Stimulated activated CD4-positive, alpha-beta T cell treated with anti-CD3 and anti-CD28 coated beads, Interleukin-15, amount 100 ng/mL, for 1 hour (primary cell): Measurements from ENCODE around the gene SPATS2.

ENCODE experiments used
- DNase-seq, 2 donors: peaks; one replicate each; pipeline ENCODE4 v3.0.0-alpha.2; 2020; ENCODE audit warnings: low read depth in 1 of 2, low spot score in 1 of 2

The SPATS2 gene

DNA sequence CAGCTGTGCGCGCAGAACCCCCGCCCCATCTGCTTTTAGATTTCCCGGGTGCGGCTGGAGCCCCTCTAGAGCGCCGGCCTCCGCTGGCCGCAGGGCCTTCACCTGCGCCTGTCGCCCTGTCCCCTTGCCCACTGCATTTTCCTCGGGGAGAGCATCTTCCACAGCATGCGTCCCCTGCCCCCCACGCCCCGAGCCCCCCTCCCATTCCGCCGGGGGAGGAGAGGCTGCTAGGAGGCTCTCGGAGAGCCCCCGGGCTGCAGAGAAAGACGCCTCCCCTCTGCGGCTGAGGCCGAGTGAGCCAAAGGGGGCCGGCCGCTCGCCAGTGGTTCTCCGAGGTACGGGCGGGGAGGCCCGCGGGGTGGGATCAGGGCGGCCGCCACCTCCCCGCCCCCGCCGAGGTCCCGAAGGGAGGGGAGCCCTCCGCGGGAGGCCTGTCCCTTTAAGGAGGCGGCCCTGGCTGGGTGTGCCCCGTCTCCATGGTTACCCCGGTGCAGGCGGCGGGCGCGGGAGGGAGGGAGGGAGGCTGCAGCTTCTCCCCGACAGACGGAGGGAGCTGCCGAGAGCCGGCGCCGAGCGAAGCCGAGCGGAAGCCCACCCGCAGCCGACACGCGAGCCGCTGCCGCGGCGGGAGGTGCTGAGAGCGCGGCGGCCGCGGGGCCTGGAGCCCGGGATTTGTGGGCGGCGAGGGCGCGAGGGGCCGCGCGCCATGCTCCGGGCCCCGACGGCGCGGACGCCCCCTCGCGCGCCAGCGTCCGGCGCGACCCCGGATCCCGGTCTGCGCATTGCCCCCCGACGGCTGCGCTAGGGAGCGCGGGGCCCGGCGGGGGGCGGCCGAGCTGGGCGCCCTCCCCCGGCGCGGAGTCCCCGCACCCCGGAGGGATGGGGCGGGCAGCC, 171.5 kb downstream of the SPATS2 start, which contains the start of gene KCNH3:
Gene KCNH3 (plus strand): TSS at position 521 of the 894 bp plus-strand sequence. CDS start 387 bp downstream, outside the sequence.
- peak; percentile 68 to 82 for DNase-seq

DNA sequence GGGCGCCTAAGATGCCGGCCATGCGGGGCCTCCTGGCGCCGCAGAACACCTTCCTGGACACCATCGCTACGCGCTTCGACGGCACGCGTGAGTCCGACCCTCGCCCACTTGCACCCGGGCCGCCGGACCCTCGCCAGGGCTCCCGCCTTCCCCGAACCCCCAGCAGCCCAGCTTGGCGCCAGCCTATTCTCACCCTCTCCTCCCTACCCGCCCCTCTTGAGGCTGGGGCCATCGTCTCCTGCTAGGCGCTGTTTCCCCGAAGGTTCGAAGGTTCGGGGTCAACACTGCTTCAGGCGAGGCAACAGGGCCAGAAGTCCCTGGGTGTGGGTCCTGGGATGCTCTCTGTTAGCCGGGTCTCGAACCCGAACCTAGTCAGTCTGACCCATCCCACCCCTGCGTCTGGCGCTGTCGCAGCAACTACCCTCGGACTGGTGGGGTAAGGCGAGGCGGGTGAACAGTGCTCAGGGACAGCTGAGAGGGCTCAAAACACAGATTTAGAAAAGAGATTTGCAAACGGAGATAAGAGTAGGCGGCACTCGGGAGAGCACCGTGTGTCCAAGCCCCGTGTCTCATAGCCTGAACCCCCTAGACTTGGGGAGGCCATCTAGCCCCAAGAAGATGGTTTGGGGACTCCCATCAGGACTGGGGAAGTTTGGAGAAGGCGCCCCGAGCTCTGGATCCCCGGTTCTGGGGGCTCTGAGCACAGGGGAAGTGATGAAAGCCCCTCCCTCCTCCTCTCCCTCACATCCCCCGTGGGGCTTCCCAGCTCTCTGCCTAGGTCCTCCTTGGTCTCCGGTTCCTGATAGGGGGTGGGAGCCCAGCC, 172.4 kb downstream of the SPATS2 start:
- DNase-seq = no peak

DNA sequence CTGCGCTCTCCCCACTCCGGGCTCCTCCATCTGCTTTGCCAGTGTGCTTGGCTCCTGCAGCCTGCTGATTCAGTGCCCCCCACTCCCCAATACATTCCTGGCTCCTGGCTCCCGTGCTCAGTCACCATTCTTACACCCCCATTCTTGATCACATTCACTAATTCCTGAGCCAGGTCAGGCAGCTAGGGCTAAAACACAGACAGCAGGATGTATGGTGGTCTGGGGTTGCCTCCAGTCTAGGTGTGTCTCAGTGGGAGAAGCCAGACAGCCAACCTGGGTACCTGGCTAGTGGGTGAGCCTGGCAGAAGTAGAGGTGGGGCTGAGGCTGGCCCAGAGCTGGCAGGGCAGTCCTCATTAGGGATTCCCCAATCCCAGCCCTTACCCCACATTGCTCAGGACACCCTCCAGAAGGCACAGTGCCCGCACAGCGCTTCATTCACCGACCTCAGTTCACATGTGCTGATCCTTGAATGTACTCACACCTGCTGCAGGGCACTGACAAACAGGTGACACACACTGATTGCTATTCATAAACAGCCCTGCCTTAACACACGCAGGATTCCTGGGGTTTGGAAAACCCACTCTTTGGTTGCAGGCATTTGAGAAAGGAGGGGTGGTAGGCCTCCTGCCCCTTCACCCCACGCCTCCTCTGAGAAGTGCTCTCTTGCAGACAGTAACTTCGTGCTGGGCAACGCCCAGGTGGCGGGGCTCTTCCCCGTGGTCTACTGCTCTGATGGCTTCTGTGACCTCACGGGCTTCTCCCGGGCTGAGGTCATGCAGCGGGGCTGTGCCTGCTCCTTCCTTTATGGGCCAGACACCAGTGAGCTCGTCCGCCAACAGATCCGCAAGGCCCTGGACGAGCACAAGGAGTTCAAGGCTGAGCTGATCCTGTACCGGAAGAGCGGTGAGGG, 173.2 kb downstream of the SPATS2 start:
- DNase-seq = no peak

DNA sequence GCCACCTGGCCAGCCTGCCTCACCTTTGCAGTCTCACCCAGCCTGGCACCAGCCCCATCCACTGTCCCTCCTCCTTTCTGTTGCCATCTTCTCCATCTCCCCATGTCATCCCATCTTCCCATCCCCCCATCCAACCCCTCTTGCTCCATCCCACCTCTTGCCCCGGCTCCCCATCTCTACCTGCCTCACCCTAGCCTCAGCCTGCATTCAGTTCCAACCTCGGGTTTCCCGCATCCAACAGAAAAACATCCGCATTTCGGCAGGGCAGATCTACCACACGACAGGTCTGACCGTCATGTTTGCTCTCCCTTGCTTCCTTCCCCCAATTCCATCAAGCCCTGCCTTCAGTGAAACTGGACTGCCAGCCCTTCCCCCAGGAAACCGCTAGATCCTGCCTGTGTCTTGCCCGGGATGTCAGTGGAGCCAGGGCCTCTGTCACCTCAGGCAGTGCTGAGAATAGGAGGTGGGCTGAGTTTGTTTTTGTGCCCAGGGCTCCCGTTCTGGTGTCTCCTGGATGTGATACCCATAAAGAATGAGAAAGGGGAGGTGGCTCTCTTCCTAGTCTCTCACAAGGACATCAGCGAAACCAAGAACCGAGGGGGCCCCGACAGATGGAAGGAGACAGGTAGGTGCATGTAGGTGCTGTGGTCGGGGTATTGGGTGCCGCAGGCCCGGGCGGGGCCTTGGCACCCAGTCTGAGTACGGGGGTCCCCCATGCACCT, 174.0 kb downstream of the SPATS2 start:
- DNase-seq = no peak

DNA sequence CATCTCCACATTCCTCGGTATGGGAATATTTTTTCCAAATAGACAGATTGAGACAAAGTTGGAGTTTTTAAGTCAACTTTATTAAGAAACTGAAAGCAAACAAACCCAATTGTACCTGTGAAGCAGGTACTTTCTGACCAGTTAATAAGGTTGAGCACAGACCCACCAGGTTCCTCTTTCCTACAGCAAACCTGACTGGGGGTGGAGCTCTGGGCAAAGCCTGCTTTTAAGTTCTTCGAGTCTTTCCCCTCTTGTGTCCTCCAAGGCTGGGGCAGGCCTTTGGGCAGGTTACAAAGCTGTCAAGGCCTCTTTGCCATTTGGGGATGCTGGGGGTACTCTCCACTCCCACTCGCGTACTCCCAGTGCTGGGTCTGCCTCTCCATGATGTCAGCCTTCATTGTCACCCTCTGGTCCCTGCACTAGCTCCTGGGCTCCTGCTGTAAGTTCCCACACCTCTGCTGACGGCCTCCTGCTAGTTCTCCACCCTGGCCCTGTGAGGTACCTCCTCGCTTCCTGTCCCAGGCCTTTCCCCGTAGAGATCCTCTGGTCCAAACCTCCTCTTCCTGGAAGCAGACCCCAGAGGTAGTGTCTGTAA, 174.7 kb downstream of the SPATS2 start:
- no peak for DNase-seq

DNA sequence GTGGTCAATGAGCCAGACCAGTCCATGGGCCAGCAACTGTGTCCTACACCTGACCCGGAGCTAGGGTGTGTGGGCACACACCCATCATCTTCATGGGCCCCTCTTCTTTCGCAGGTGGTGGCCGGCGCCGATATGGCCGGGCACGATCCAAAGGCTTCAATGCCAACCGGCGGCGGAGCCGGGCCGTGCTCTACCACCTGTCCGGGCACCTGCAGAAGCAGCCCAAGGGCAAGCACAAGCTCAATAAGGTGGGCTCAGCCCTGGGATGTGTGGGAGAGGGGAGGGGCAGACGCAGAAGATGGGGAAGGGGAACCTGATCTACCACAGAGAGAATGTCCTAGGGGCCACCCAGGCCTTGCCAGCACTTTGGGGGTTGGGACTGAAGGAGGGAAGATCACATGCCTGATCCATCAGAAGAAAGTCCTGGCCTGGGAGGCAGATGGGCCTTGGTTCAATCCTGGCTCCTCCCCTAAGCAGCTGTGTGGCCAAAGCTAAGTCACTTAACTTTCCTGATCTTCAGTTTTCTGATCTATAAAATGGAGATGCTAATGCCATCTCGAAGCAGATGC, 175.4 kb downstream of the SPATS2 start:
- DNase-seq = no peak

DNA sequence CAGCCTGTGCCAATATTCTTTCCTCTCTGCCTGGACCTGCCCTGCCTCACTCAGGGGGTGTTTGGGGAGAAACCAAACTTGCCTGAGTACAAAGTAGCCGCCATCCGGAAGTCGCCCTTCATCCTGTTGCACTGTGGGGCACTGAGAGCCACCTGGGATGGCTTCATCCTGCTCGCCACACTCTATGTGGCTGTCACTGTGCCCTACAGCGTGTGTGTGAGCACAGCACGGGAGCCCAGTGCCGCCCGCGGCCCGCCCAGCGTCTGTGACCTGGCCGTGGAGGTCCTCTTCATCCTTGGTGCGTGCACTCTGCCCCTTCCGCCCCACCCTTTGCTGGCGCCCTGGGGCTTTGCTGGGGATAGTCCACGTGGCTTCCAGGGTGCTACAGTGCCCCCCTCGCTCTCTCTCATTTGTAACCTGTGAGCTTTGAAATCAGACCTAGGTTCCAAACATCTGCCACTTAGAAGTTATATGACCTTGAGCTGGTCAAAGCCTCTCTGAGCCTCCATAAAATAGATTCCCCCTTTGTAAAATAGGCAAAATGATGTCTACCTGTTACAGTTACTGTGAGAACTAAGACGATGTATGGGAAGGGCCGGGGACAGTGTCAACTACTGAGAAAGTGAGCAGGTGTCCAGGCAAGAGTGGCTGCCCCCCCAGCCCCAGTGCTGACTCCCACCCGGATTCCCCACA, 176.1 kb downstream of the SPATS2 start:
- no peak for DNase-seq

DNA sequence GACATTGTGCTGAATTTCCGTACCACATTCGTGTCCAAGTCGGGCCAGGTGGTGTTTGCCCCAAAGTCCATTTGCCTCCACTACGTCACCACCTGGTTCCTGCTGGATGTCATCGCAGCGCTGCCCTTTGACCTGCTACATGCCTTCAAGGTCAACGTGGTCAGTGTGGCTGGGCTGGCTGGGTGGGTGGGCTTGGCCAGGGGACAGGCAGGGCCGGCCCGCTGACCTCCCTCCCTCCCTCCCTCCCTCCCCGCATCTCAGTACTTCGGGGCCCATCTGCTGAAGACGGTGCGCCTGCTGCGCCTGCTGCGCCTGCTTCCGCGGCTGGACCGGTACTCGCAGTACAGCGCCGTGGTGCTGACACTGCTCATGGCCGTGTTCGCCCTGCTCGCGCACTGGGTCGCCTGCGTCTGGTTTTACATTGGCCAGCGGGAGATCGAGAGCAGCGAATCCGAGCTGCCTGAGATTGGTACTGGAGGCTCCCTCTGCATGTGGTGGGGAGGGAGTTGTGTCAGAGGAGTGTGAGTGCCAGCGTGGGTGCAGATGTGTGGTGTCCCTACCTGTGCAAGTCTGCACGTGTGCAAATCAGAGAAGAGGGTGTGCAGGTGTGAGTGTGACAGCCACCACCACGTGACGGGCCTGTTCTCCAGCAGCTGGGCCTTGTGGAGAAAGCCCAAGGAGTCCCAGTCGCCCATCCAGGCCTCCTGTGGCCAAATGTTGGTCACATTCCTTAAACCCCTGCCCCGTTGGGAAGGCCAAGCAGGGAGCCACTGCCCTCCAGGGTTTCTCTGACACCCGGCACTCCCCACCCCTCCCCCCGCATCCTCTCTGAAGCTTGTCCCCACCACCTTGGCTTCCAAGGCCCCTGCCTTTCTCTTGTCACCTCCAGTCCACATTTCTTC, 176.9 kb downstream of the SPATS2 start:
- DNase-seq = no peak

DNA sequence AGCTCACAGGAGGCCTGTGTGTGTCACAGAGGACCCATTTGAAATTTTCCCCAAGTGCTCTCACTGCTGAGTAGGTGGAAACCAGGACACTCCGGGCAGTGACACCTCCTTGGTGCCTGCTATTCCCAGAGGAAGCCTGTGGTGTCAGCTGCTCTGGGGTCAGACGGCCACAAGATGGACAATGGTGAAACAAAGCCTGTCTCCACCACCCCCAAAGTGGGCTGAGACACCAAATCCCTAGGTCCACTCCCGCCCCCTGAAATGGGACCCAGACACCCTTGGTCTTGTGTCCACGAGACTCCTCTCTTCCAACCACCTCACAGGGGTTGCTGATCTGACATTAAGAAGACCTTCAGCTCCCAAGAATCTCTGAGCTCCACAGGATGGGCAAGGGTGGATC, 178.6 kb downstream of the SPATS2 start:
- DNase-seq = no peak

DNA sequence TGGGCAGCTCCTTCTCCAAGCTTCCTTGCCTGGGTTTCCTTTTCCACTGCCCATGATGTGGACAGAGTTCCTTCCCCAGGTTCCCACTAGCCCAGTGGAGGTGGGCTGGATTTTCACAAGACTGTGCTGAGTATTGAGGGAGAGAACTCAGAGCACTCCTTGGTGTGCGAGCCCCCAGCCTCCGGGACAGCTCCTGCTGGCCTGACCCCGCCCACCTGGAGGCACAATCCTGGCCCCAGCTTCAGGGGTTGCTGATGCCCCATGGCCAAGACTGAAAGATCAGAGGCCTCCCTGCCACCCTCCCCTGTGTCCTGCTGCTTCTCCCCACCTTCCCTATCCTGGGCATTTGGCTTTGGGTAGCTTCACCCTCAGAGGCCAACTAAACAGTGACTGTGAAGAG, 179.2 kb downstream of the SPATS2 start:
- no peak for DNase-seq

DNA sequence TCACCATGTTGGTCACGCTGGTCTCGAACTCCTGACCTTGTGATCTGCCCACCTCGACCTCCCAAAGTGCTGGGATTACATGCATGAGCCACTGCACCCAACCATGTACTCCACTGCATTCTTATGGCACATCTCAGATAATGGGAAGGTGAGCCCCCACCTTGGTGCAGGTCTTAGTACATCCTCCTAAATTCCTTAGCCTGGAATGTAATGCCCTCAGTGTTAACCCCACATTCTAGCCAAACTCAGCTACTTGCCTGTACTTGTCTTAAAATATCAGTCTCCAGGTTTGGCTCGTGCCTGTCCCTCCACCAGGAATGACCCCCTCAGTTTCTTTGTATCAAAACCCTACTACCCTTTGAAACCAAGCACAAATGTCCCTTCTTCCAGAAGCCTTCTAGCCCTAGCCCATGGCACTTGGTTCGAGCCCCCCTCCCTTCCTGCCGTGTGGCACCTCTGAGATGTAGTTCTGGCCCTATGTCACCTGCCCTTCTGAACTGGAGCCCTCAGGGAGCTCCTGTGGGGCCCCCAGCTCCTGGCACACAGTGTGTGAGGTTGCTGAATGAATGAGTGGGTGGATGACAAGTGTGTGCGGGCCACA, 179.9 kb downstream of the SPATS2 start:
- no peak for DNase-seq

DNA sequence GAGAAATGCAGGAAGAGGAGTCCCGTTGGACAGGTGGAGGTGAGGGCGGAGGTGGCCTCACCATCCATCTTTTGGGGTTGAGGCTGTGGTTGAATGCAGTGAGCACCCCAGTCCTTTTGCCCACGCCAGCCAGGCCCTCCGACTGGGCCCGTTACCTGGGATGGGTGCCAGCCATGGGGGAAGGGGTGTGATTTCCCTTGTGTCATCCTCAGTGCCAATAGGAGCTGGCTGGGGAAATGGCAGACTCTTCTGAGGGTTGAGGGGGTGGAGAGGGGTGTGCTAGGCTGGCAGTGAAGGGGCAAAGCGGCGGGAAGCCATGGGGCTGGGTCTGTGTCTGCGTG, 181.2 kb downstream of the SPATS2 start:
- DNase-seq = no peak

DNA sequence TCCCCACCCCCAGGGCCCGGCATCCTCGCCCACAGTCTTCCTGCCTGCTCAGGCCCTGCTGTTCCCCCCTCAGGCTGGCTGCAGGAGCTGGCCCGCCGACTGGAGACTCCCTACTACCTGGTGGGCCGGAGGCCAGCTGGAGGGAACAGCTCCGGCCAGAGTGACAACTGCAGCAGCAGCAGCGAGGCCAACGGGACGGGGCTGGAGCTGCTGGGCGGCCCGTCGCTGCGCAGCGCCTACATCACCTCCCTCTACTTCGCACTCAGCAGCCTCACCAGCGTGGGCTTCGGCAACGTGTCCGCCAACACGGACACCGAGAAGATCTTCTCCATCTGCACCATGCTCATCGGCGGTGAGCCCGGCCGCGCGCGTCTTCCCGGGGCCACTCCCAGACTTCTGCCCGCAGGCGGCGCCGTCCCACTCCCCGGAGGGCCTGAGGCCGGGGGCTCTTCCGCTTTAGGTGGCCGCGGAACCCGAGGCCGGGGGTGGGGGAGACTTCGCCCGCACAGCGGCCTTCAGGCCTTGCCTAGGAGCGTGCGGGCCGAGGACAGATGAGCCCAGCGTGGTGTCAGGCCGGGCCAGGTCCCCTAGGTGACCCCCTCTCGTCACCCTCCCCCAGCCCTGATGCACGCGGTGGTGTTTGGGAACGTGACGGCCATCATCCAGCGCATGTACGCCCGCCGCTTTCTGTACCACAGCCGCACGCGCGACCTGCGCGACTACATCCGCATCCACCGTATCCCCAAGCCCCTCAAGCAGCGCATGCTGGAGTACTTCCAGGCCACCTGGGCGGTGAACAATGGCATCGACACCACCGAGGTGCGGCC, 181.8 kb downstream of the SPATS2 start:
- no peak for DNase-seq

DNA sequence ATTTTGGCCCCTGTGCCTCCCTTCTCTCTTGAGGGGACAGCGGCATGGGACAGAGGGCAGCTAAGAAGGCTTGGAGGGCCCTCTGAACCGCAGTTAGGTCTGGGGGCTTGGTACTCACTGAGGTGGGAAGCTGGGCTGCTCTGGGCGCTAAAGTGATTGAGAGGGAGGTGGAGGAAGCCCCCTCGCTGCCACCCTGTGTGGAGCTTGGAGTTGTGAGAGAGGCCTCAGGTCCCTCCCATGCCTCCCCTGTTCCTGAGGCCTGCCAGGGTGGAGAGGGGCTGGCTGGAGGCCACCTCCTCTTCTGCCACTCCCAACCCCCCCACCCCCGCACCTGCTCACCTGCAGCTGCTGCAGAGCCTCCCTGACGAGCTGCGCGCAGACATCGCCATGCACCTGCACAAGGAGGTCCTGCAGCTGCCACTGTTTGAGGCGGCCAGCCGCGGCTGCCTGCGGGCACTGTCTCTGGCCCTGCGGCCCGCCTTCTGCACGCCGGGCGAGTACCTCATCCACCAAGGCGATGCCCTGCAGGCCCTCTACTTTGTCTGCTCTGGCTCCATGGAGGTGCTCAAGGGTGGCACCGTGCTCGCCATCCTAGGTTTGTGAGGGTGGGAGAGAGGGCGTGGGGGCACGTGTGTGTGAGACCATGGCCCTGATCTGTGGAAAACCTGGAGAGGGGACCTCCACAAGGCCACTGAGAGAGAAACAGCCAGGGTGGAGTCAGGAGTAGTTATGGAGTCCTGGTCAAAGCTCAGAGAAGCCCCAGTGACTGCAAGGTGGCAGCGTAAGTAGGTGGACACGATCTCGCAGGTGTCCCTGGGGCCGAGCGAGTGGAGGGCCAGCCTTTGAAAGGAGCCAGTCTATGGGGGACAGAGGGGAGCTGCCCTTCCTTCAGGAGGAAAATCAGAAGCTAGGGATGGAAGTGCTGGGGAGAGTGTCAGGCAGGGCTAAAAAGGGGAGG, 182.8 kb downstream of the SPATS2 start:
- no peak for DNase-seq

DNA sequence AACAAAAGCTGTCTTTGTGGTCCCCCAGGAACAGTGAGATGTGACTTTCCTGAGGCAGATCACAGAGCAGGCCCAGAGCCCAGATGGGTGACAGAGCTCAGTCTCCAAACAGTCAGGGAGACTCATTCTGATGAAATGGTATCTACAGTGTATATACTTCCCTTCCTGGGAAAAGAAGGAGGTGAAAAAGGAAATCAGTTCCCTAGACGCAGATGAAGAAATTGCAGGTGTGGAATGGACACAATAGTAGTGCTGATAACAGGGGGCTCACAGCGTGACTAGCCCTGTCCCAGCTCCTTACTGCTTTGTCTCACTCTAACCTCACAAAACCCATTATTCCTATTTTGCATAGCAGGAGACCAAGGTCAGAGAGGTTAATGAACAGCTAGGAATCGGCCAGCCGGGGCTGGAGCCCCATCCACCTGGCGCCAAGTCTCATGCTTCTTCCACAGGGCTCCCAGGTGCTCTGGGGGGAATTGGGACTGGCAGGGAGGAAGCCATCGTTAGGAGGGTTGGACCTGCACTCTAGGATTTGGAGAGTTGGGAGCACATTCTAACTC, 183.5 kb downstream of the SPATS2 start:
- DNase-seq = no peak
